ENCODE data around the gene TAF12.
"Not testable (repeated sequence)": the region's sequence is repeated elsewhere in the genome, so short reads cannot be mapped to it uniquely, and the experiment has no call there.

DNA sequence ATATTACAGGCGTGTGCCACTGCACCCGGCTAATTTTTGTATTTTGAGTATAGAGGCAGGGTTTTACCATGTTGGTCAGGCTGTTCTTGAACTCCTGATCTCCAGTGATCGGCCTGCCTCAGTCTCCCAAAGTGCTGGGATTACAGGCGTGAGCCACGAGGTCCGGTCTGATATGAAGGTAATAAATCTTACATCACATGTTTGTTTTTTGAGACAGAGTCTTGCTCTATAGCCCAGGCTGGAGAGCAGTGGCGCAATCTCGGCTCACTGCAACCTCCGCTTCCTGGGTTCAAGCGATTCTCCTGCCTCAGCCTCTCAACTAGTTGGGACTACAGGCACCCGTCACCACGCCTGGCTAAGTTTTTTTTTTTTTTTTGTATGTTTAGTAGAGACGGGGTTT is 10.2 kb upstream of the TAF12 start:
- TF ChIP-seq, protein P1, sequence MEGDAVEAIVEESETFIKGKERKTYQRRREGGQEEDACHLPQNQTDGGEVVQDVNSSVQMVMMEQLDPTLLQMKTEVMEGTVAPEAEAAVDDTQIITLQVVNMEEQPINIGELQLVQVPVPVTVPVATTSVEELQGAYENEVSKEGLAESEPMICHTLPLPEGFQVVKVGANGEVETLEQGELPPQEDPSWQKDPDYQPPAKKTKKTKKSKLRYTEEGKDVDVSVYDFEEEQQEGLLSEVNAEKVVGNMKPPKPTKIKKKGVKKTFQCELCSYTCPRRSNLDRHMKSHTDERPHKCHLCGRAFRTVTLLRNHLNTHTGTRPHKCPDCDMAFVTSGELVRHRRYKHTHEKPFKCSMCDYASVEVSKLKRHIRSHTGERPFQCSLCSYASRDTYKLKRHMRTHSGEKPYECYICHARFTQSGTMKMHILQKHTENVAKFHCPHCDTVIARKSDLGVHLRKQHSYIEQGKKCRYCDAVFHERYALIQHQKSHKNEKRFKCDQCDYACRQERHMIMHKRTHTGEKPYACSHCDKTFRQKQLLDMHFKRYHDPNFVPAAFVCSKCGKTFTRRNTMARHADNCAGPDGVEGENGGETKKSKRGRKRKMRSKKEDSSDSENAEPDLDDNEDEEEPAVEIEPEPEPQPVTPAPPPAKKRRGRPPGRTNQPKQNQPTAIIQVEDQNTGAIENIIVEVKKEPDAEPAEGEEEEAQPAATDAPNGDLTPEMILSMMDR (conservative IDR thresholded peaks at IDR 0.05) = not testable (repeated sequence)
- TF ChIP-seq EZH2 (IDR thresholded peaks at IDR 0.05; ENCODE audit: low read depth) = not testable (repeated sequence)

Data from PC-9 (cell line).